ENCODE measurements around the gene IFNL3.

- TF ChIP-seq, protein P1, sequence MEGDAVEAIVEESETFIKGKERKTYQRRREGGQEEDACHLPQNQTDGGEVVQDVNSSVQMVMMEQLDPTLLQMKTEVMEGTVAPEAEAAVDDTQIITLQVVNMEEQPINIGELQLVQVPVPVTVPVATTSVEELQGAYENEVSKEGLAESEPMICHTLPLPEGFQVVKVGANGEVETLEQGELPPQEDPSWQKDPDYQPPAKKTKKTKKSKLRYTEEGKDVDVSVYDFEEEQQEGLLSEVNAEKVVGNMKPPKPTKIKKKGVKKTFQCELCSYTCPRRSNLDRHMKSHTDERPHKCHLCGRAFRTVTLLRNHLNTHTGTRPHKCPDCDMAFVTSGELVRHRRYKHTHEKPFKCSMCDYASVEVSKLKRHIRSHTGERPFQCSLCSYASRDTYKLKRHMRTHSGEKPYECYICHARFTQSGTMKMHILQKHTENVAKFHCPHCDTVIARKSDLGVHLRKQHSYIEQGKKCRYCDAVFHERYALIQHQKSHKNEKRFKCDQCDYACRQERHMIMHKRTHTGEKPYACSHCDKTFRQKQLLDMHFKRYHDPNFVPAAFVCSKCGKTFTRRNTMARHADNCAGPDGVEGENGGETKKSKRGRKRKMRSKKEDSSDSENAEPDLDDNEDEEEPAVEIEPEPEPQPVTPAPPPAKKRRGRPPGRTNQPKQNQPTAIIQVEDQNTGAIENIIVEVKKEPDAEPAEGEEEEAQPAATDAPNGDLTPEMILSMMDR (IDR thresholded peaks at IDR 0.05) = no peak
- no peak for TF ChIP-seq ZFX (IDR thresholded peaks at IDR 0.05; ENCODE audit: borderline replicate concordance)
These were observed 25.4 kb upstream of the IFNL3 start for GRCh38 chr19:39270036-39270871.

All from 22Rv1 (cell line).